Pancreas (tissue), 10 donors: Measurements from ENCODE around the gene BRAT1. TPM values are rescaled to one million over a fixed set of nuclear protein-coding genes. Genes with fewer than 3 reads are reported as not detected.

Source experiments
- ATAC-seq, 4 donors: fragments of 200-7000 bp; cut with Tn5 transposase; one replicate each; pipeline versions ENCODE4 v1.8.0 to v1.9.1; 2020; ENCODE audit warnings: mild to moderate bottlenecking in 4 of 4, moderate library complexity in 4 of 4
- DNase-seq, 6 donors: peaks; one replicate each; pipeline ENCODE4 v3.0.0-alpha.2; 2020
- FAIRE-seq: peaks from 2 replicates; lab custom pipeline; 2012; peaks lifted over from hg19 to GRCh38; lab: Jason Lieb, UNC
- H3K27ac ChIP-seq, 4 donors: fragments of 200-600 bp; sonication (generic); 1 replicate in 3 of 4; 2 replicates in 1 of 4; pipeline versions ENCODE4 v1.5.0 to v1.8.0; 2020
- H3K27me3 ChIP-seq, 4 donors: fragments of 200-600 bp; one replicate each; pipeline ENCODE4 v1.8.0; 2021
- H3K36me3 ChIP-seq, 3 donors: fragments of 200-600 bp; sonication (generic) in 1 of 3; one replicate each; pipeline versions ENCODE4 v1.5.0 to v1.8.0; 2020 to 2021
- H3K4me1 ChIP-seq, 3 donors: fragments of 200-600 bp; one replicate each; pipeline ENCODE4 v1.8.0; 2021
- H3K4me3 ChIP-seq, 4 donors: fragments of 200-600 bp; sonication (generic) in 2 of 4; one replicate each; pipeline versions ENCODE4 v1.5.0 to v1.8.0; 2020 to 2021
- H3K9me3 ChIP-seq, 4 donors: fragments of 200-600 bp; one replicate each; pipeline ENCODE4 v1.8.0; 2021
- WGBS, 2 donors: extraction: QIAGEN DNeasy Blood & Tissue Kit; methylation state at CpG; one replicate each; pipeline ENCODE4 v1.1.7; 2013; 5-methylcytosine and 5-hydroxymethylcytosine counted together
- intact Hi-C, 3 donors: fragments of 100-400 bp; cut with DNase I; formaldehyde crosslinking; loops; one replicate each; pipeline versions ENCODE4 v1.11.1 to v1.14.2; 2022
- polyA plus RNA-seq, 2 donors: library from polyadenylated mRNA; stranded (reverse); fragments of 200-250 nt; gene quantifications; one replicate each; pipeline ENCODE4 v1.2.3, GENCODE V29; 2013
- total RNA-seq, 6 donors: library from RNA; stranded (reverse); fragmentation: NEBNext Ultra II Directional in 4 of 6; extraction: Animal tissue kit (Norgen Biotek cat#: 25700) in 4 of 6; gene quantifications; one replicate each; pipeline versions ENCODE4 v1.2.1 to v1.2.4, GENCODE V29; 2021 to 2023
- TF ChIP-seq, protein P1 (sequence below), 4 donors: fragments of 200-600 bp; sonication (generic) in 3 of 4; IDR thresholded peaks; one replicate each; pipeline versions ENCODE4 v1.5.0 to v1.8.0; 2021; ENCODE audit warnings: antibody characterized with exemption in 4 of 4
- donor health status: healthy with polysubstance abuse.
- donor health status: DM: no; HTN: no; CAD: no; lungs with moderate emphysema.
- donor health status: DM: no; HTN: no; CAD: no.
- donor health status: control.
- donor health status: control.
- donor health status: Bipolar disorder and iron deficiency.
- donor health status: DM: yes; HTN: yes; CAD: no.
- donor health status: DM: no; HTN: no; CAD: no.
- donor health status: DM: no; HTN: no; CAD: no.
- donor health status: DM: yes; HTN: yes; CAD: no.

The BRAT1 gene
- total and polyA plus RNA-seq, 8 donors: 11.8 to 54.4 (median 15.2) TPM

DNA sequence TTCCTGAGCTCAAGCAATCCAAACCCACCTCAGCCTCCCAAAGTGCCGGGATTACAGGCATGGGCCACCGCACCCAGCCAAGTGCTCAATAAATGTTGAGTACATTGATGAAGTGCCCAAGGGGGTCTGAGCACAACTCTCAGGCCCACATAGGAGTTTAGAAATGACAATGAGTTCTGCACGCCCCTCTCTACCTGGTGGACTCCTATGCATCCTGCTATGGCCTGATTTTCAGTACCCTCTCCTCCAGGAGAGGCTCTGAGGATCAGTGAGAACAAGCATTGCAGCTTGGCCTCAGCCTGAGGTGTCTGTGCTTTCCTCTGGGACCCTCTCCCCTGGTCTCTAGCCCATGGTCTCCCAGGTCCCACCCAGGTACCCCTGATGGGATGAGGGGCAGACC is 58.3 kb downstream of the BRAT1 start:
- no peaks in the 10 kb centered on the region for H3K36me3 ChIP-seq
- no peaks in the 10 kb centered on the region for H3K9me3 ChIP-seq
- no peak for FAIRE-seq
- no peaks in the 10 kb centered on the region for H3K4me1 ChIP-seq
- intact Hi-C loops: no loop called here
- WGBS, 2 donors: 97 to 98% methylated on average over 3 of the region's 3 CpGs
- H3K27ac ChIP-seq: no peak overlapping the region
- no peak overlapping the region for H3K4me3 ChIP-seq
- DNase-seq: no peak
- no peaks in the 10 kb centered on the region for H3K27me3 ChIP-seq
- ATAC-seq: no peak
- TF ChIP-seq, protein P1, sequence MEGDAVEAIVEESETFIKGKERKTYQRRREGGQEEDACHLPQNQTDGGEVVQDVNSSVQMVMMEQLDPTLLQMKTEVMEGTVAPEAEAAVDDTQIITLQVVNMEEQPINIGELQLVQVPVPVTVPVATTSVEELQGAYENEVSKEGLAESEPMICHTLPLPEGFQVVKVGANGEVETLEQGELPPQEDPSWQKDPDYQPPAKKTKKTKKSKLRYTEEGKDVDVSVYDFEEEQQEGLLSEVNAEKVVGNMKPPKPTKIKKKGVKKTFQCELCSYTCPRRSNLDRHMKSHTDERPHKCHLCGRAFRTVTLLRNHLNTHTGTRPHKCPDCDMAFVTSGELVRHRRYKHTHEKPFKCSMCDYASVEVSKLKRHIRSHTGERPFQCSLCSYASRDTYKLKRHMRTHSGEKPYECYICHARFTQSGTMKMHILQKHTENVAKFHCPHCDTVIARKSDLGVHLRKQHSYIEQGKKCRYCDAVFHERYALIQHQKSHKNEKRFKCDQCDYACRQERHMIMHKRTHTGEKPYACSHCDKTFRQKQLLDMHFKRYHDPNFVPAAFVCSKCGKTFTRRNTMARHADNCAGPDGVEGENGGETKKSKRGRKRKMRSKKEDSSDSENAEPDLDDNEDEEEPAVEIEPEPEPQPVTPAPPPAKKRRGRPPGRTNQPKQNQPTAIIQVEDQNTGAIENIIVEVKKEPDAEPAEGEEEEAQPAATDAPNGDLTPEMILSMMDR (IDR thresholded peaks at IDR 0.05): no peak

DNA sequence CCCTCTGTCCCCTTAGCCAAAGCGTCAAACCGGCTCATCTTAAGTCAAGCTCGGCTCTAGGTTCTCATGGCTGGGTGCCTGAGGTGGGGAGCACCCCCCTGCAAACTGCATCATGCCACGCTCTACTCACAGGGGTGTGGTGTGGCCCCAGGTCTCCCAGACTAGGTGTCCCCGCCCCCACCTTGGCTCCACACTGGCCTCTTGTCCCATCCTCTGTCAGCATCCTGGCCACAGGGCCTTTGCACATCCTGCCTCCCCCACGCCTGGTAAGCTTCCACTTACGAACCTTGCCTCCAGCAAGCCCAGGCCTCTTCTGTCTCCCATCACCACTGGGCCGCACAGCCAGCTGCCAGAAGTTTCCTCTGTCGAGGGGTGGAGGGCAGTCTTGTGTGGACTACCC is 58.9 kb downstream of the BRAT1 start:
- Histone ChIP-seq H3K9me3 (no peaks in the 10 kb centered on the region), H3K27me3 (no peaks in the 10 kb centered on the region), H3K36me3 (no peaks in the 10 kb centered on the region), H3K4me3 (no peak overlapping the region), H3K27ac (no peak overlapping the region), H3K4me1 (no peaks in the 10 kb centered on the region)
- DNase-seq (no peak), ATAC-seq (no peak), FAIRE-seq (no peak)
- TF ChIP-seq, protein P1 (IDR thresholded peaks at IDR 0.05): no peak
- 82 to 89% methylated on average over 9 of the region's 9 CpGs for WGBS, 2 donors
- intact Hi-C loops: no loop called here

DNA sequence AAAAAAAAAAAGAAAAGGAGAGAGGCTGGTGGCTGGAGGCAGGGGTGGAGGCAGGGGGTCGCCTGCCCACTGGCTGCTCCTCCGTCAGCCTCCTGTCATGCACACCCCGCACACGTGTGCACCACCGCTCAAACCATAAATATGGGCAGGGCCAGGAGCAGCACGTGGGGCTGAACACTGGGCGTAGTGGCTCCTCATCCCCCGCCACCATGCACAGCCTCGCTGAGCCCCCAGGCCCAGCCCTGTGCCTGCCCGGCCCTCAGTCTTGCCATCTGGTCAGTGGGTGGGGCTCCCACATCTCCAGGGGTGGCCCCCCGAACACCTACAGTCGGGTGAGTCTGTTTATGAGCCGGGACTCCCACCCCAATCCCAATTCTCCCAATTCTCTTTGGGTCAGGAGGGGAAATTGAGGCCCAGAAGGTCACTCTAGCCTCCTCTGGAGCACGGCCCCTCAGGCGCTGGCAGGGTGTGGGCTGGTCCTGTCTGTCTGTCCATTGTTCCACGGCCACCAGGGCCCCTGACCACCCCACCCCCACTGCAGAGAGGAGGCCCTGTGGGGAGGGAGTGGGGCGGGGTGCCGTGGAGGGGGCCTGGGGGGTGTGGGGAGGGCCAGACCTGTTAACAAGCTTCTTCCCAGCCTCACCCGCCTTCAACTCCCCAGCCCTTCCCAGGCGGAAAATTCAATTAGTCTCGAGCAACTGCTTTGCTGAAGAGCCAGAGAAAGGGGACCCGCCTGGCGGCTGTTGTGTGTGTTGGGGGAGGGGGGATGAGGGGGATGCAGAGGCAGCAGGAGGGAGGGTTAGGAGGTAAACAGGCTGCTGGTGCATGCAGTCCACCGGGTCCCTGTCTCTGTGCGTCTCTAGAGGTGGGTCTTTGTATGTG is 59.7 kb downstream of the BRAT1 start:
- FAIRE-seq (no peak), DNase-seq (peak in 1 of 6 donors; percentile 61), ATAC-seq (no peak)
- no peak overlapping the region for H3K4me3 ChIP-seq
- intact Hi-C loops: no loop called here
- TF ChIP-seq, protein P1 (IDR thresholded peaks at IDR 0.05): no peak
- H3K36me3 ChIP-seq: no peaks in the 10 kb centered on the region
- no peaks in the 10 kb centered on the region for H3K27me3 ChIP-seq
- H3K9me3 ChIP-seq: no peaks in the 10 kb centered on the region
- WGBS, 2 donors: 71 to 74% methylated on average over 24 to 25 of the region's 25 CpGs
- H3K27ac ChIP-seq: no peak overlapping the region
- no peaks in the 10 kb centered on the region for H3K4me1 ChIP-seq

DNA sequence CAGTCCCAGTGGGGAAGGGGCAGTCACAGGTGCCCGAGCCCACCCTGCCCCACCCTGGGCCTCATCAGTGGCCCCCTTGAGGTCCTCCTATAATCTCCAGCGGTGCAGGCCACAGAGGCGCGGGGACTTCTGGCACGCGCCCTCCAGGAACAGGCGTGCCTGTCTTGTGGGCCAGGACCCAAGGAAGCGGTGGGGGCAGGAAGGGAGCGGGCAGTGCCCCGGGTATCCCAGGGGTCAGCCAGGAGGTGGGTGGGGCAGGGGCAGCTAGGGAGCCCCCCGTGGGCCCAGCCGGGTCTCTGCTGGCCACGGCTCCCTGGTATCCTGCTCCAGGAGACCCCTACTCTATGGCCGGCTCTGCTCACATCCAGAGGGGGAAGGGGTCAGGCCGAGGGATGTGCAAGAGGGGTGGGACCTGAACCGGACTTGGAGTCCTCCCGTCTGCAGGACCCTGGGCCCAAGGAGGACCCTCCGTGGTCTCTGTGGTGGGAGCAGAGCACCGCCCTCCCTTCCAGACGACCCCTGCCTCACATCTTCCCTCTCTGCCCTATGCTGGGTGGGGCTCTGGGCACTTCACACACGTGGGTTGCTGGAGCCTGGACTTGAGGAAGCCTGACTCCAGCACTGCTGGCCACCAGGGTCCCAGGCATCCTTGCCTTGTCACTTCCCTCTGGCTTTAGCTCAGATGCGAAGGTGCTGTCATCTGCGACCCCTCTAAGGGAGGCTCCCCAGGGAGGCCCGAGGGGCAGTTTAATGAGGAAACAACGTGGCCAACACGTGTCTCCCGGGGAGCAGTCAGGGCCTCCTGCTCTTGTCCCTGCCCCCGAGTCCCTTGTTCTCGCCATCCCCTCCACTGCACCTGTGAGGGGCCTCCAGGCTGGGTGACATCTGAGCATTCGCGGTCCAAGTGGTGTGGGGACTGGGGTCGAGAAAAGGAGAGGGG is 60.9 kb downstream of the BRAT1 start:
- H3K27ac ChIP-seq: no peak overlapping the region
- H3K27me3 ChIP-seq: no peaks in the 10 kb centered on the region
- peak in 1 of 6 donors; percentile 69 for DNase-seq
- no peak for ATAC-seq
- H3K9me3 ChIP-seq: no peaks in the 10 kb centered on the region
- 63 to 73% methylated on average over 27 to 32 of the region's 32 CpGs for WGBS, 2 donors
- TF ChIP-seq, protein P1 (IDR thresholded peaks at IDR 0.05): no peak
- no peaks in the 10 kb centered on the region for H3K4me1 ChIP-seq
- no peaks in the 10 kb centered on the region for H3K36me3 ChIP-seq
- no peak overlapping the region for H3K4me3 ChIP-seq
- no peak for FAIRE-seq
- intact Hi-C loops: no loop called here
